ENCODE data around the gene RNH1.

DNA sequence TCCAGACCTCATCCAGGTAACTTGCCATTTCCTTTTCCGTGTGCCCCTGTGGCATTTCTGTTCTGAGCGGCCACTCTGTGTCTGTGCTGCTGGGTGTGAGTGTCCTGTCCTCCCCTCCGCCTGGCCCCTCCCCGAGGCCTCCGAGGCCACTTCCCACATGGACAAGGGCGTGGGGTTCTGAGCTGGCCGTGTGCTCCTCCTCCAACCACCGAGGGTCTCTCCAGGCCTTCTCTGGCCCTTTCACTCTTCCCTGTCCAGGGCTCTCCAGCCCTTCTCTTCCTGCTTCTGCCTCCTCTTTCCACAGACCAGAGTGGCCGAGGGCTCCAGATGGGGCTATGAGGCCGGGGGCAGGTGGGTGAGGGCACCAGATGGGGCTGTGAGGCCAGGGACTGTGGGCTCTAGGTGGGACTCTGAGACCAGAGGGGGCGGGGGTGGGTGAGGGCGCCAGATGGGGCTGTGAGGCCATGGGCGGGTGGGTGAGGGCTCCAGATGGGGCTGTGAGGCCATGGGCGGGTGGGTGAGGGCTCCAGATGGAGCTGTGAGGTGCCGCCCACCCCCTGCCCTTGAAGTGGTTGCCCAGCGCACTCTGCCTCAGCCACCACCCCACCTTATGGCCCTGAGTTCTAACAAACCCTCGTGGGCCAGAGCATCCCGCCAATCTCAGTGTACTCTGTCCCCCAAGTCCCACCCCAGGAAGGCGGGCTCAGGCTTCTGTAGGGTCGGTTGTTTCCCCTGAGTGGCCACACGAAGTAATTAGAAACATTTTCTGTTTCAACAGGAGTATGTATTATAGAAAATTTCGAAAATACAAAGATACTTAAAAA lies 32.9 kb downstream of the RNH1 start:
- TF ChIP-seq, protein P1, sequence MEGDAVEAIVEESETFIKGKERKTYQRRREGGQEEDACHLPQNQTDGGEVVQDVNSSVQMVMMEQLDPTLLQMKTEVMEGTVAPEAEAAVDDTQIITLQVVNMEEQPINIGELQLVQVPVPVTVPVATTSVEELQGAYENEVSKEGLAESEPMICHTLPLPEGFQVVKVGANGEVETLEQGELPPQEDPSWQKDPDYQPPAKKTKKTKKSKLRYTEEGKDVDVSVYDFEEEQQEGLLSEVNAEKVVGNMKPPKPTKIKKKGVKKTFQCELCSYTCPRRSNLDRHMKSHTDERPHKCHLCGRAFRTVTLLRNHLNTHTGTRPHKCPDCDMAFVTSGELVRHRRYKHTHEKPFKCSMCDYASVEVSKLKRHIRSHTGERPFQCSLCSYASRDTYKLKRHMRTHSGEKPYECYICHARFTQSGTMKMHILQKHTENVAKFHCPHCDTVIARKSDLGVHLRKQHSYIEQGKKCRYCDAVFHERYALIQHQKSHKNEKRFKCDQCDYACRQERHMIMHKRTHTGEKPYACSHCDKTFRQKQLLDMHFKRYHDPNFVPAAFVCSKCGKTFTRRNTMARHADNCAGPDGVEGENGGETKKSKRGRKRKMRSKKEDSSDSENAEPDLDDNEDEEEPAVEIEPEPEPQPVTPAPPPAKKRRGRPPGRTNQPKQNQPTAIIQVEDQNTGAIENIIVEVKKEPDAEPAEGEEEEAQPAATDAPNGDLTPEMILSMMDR (IDR thresholded peaks at IDR 0.05; ENCODE audit: poor library complexity, severe bottlenecking): no peak
- TF ChIP-seq EZH2 (IDR thresholded peaks at IDR 0.05; ENCODE audit: borderline replicate concordance, insufficient read depth, low read length, poor library complexity, severe bottlenecking) (no peak), EP300 (conservative IDR thresholded peaks at IDR 0.05; ENCODE audit: poor library complexity, severe bottlenecking) (no peak), POLR2AphosphoS5 (IDR thresholded peaks at IDR 0.05) (no peak), RAD21 (conservative IDR thresholded peaks at IDR 0.05) (no peak), MXI1 (conservative IDR thresholded peaks at IDR 0.05; ENCODE audit: poor library complexity, severe bottlenecking) (no peak)

Data from neural cell (in vitro differentiated cells).